ENCODE measurements around the gene GPLD1. TPM values are rescaled to one million over a fixed set of nuclear protein-coding genes. Genes with fewer than 3 reads are reported as not detected.

The GPLD1 gene
- total RNA-seq, 6 donors from 2014 or later: 2.5 to 15.7 (median 7.3) TPM

- no peak for DNase-seq
- H3K9me3 ChIP-seq: no peaks in the 10 kb centered on the region
- H3K4me1 ChIP-seq: peaks cover 10 to 40% (median 16%) of the 10 kb centered on the region in 4 donors
- no peaks in the 10 kb centered on the region for H3K27me3 ChIP-seq
- TF ChIP-seq CTCF (IDR thresholded peaks at IDR 0.05) (no peak), POLR2A (IDR thresholded peaks at IDR 0.05) (no peak), POLR2AphosphoS5 (IDR thresholded peaks at IDR 0.05) (no peak), EP300 (IDR thresholded peaks at IDR 0.05) (no peak)
- no peaks in the 10 kb centered on the region for H3K36me3 ChIP-seq
- H3K4me3 ChIP-seq: no peak overlapping the region
- no peak for ATAC-seq (ENCODE audit: low FRiP score in 2 of 2)
- H3K27ac ChIP-seq: no peak overlapping the region
- 94 to 95% methylated on average over 4 of the region's 4 CpGs for WGBS, 2 donors
These were observed 1.6 kb upstream of the GPLD1 start for GRCh38 chr6:24490948-24491347.

DNA sequence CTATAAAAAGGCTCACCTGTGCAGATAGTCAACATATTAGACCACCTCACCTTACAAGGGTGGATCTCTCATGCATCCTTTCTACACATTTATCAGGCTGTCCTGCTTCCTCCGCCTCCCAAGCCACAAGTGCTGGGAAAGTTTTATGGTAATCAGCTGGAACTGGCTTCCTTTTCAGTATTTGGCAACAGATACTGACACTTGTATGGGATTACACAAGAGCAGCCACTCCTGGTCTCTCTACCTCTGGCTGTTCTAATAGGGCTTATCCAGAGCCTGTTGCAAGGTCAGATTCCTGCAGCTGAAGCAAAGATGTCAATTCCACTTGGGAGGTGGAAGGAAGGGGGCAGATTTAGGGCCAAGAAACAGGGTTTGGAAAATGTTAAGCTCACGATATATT is 503 bp upstream of the GPLD1 start:
- TF ChIP-seq POLR2A (IDR thresholded peaks at IDR 0.05) (no peak), POLR2AphosphoS5 (IDR thresholded peaks at IDR 0.05) (no peak), CTCF (IDR thresholded peaks at IDR 0.05) (no peak), EP300 (IDR thresholded peaks at IDR 0.05) (no peak)
- peaks cover 7 to 29% (median 12%) of the 10 kb centered on the region in 4 donors for H3K4me1 ChIP-seq
- H3K27ac ChIP-seq: no peak overlapping the region
- no peaks in the 10 kb centered on the region for H3K27me3 ChIP-seq
- ATAC-seq (ENCODE audit: low FRiP score in 2 of 2): peak; percentile 27 to 72
- 62 to 65% methylated on average over 2 of the region's 2 CpGs for WGBS, 2 donors
- H3K9me3 ChIP-seq: no peaks in the 10 kb centered on the region
- peak in 1 of 2 donors; percentile 69 for DNase-seq
- no peak overlapping the region for H3K4me3 ChIP-seq
- no peaks in the 10 kb centered on the region for H3K36me3 ChIP-seq

DNA sequence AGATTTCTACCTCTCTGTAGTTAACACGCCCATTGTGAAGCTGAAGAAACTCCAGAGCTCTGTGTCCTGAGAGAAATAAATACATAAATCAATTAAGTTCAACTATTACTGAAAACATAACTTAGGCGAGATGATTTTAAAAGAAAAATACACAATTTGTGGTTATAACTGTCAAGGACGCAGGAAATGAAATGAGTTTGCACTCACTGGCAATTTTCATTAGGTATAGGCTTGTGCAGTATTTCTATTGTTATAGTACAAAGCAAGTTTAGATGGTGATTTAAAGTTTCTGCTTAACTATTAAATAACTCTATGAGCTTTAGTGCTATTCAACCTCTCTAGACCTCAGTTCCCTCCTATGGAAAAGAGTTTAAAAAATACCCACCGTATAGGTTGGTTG is 3.3 kb downstream of the GPLD1 start:
- H3K4me1 ChIP-seq: peaks cover 0 to 17% (median 6%) of the 10 kb centered on the region in 4 donors
- ATAC-seq (ENCODE audit: low FRiP score in 2 of 2): no peak
- 84 to 87% methylated on average over 4 of the region's 4 CpGs for WGBS, 2 donors
- H3K9me3 ChIP-seq: no peaks in the 10 kb centered on the region
- no peak for DNase-seq
- H3K4me3 ChIP-seq: no peak overlapping the region
- H3K36me3 ChIP-seq: no peaks in the 10 kb centered on the region
- H3K27me3 ChIP-seq: no peaks in the 10 kb centered on the region
- H3K27ac ChIP-seq: no peak overlapping the region
- TF ChIP-seq CTCF (IDR thresholded peaks at IDR 0.05): no peak

- Histone ChIP-seq H3K9me3 (no peaks in the 10 kb centered on the region), H3K4me1 (peaks cover 0 to 5% (median 2%) of the 10 kb centered on the region in 4 donors), H3K27me3 (no peaks in the 10 kb centered on the region), H3K27ac (no peak overlapping the region), H3K36me3 (no peaks in the 10 kb centered on the region), H3K4me3 (no peak overlapping the region)
- no peak for ATAC-seq (ENCODE audit: low FRiP score in 2 of 2)
- WGBS, 2 donors: 87 to 93% methylated on average over 7 of the region's 7 CpGs
- TF ChIP-seq POLR2AphosphoS5 (IDR thresholded peaks at IDR 0.05): no peak
- no peak for DNase-seq
These were observed 4.6 kb downstream of the GPLD1 start for GRCh38 chr6:24484657-24485323.

DNA sequence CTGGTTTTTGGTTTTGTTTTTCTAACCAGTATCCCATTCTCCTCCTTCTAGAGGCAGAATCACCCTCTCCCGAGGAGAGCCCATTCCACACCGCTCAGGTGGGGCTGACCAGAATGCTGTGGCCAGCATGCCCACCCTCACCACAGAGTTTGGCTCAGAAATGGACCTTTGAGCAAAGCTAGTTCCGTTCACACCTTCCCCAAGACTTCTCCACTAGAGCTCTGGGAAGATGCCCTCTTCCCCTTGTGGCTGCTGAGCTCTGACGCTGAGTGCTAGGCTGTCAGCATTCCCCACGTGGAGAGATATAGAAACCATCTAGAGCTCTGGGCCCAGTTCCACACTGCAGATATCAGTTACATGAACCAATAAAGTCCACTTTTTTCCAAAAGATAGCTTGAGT is 7.9 kb downstream of the GPLD1 start:
- ATAC-seq (ENCODE audit: low FRiP score in 2 of 2) (no peak), DNase-seq (no peak)
- Histone ChIP-seq H3K27ac (no peak overlapping the region), H3K27me3 (no peaks in the 10 kb centered on the region), H3K4me1 (no peaks in the 10 kb centered on the region), H3K4me3 (no peak overlapping the region), H3K9me3 (no peaks in the 10 kb centered on the region), H3K36me3 (no peaks in the 10 kb centered on the region)
- 83 to 86% methylated on average over 5 of the region's 5 CpGs for WGBS, 2 donors
- no peak for TF ChIP-seq POLR2AphosphoS5 (IDR thresholded peaks at IDR 0.05)
- TF ChIP-seq CTCF (IDR thresholded peaks at IDR 0.05): no peak
- no peak for TF ChIP-seq POLR2A (IDR thresholded peaks at IDR 0.05)
- TF ChIP-seq EP300 (IDR thresholded peaks at IDR 0.05): no peak
